ENCODE measurements around the gene MDM2. TPM values are rescaled to one million over a fixed set of nuclear protein-coding genes. Genes with fewer than 3 reads are reported as not detected.

The MDM2 gene
- total and polyA plus RNA-seq, 10 of the 15 experiments (the other 5 are each of a cell fraction or from before 2014, with no cell fraction given): 48.2 to 174 (median 85.0) TPM

DNA sequence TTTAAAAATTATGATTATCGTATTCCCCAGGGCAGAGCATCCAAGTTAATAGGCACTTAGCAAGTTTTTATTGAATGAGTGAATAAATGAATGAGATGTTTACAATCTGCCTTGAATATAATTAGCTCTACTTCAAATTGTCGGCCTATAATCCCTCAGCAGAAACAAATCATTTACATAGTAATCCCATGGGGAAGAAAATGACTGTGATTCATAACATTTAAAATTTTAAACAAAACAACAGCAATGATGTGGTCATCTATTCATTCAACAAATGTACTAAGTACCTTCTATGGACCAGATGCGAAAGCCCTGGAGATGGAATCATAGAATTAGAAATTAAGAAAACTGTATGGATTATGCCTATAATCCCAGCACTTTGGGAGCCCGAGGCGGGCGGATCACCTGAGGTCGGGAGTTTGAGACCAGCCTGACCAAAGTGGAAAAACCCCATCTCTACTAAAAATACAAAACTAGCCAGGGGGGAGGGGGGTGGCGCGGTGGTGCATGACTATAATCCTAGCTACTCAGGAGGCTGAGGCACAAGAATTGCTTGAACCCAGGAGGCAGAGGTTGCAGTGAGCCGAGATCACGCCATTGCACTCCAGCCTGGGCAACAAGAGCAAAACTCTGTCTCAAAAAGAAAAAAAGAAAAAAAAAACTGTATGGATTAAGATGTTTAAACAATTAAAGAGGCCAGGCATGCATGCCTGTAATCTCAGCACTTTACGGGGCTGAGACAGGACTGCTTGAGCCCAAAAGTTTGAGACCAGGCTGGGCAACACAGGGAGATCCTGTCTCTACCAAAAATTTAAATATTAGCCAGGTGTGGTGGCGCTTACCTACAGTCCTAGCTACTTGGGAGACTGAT lies 17.7 kb upstream of the MDM2 start (continued):
- TF ChIP-seq YBX1 (IDR thresholded peaks at IDR 0.05) (no peak), CTCF (IDR thresholded peaks at IDR 0.05 in 2 of 3, conservative IDR thresholded peaks at IDR 0.05 in 1 of 3; ENCODE audit: control insufficient read depth in 2 of 3, extremely low read depth in 1 of 3, insufficient read depth in 1 of 3, low read depth in 3 of 3, low read length in 3 of 3) (no peak), SREBF1 (IDR thresholded peaks at IDR 0.05; ENCODE audit: low read length) (no peak), IRF4 (IDR thresholded peaks at IDR 0.05; ENCODE audit: low read depth, low read length) (no peak), CHD2 (IDR thresholded peaks at IDR 0.05; ENCODE audit: borderline replicate concordance, low read depth, low read length) (no peak), ATF3 (IDR thresholded peaks at IDR 0.05; ENCODE audit: borderline replicate concordance, extremely low read depth, low read depth, low read length) (no peak), NBN (IDR thresholded peaks at IDR 0.05) (no peak)
- TF ChIP-seq, protein P1, sequence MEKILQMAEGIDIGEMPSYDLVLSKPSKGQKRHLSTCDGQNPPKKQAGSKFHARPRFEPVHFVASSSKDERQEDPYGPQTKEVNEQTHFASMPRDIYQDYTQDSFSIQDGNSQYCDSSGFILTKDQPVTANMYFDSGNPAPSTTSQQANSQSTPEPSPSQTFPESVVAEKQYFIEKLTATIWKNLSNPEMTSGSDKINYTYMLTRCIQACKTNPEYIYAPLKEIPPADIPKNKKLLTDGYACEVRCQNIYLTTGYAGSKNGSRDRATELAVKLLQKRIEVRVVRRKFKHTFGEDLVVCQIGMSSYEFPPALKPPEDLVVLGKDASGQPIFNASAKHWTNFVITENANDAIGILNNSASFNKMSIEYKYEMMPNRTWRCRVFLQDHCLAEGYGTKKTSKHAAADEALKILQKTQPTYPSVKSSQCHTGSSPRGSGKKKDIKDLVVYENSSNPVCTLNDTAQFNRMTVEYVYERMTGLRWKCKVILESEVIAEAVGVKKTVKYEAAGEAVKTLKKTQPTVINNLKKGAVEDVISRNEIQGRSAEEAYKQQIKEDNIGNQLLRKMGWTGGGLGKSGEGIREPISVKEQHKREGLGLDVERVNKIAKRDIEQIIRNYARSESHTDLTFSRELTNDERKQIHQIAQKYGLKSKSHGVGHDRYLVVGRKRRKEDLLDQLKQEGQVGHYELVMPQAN (conservative IDR thresholded peaks at IDR 0.05): no peak

Data from GM12878 (cell line).